ENCODE measurements around the gene ITGAX. TPM values are rescaled to one million over a fixed set of nuclear protein-coding genes. Genes with fewer than 3 reads are reported as not detected.
"Not testable (repeated sequence)": the region's sequence is repeated elsewhere in the genome, so short reads cannot be mapped to it uniquely, and the experiment has no call there.

ITGAX gene
- total RNA-seq = 1 to 10 TPM; 1.4 to 8.1 (median 3.5) TPM
- polyA plus RNA-seq = 10 to 100 TPM in 1 of 3 donors, 1 to 10 TPM in 2; 1.7 to 84.9 (median 3.7) TPM
- long read RNA-seq, donor 1 = 0 reads
- long read RNA-seq, donor 2 = 0 reads
- long read RNA-seq, donor 3 = 0 reads
- long read RNA-seq, donor 4 = 0 reads
- long read RNA-seq, donor 5 = 0 reads
- long read RNA-seq, donor 6 = 0 reads
- long read RNA-seq, donor 7 = 0 reads
- long read RNA-seq, donor 8 = 0 reads
- long read RNA-seq, donor 9 = 0 reads
- long read RNA-seq, donor 10, partial matches to known transcripts = 0 of 1 reads
- long read RNA-seq, donor 10, other reads (novel, unspliced or antisense) = 0 of 1 reads

DNA sequence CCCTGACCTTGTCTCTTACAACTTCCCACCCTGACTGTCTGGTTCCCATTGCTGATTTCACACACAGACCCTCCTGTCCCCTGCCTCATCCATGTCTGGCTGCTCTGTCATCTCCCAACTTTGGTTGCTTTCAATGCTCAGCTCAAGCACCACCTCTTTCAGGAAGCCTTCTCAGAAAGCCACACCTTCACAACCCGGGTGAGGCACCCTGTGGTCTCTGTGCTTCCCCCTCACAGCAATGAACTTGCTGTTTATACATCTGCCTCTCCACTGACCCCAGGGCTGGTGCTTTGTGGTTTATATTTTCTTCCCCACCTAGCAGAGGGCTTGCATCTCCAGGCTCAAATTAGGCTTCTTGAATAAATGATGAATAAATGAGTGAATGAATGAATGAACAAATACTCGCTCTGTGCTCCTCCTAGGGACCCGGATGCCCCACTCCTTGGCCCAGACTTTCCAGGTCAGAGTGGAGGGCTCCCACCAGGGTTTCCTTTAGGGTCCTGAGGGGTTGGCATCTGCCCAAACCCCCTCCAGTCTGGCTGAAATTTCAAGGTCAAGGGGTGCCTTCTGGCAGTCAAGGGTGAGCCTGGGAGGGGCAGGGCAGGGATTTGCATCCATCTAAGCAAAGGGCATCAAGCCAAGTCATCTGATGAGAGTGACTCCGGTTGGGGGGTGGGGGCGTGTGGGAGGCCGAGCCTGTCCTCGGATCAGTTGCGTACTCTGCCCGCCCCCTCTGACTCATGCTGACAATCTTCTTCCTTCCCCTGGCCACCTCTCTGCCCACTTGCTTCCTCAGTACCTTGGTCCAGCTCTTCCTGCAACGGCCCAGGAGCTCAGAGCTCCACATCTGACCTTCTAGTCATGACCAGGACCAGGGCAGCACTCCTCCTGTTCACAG lies at the start of gene ITGAX:
TSS of gene ITGAX (plus strand) at position 783 of the 898 bp plus-strand sequence. CDS start at position 862, 79 bp downstream.
- Histone ChIP-seq H3K4me3 (no peak within 1 kb of the TSS), H3K9me3 (replicated peaks in 1 of 3) (no peaks in the 10 kb centered on the region), H3K27ac (peak within 1 kb of the TSS in 1 of 5 donors; percentile 34), H3K27me3 (no peaks in the 10 kb centered on the region), H3K36me3 (replicated peaks in 1 of 2) (no peaks in the 10 kb centered on the region), H3K4me1 (replicated peaks in 1 of 2) (no peaks in the 10 kb centered on the region)
- peak; percentile 35 to 76 (median 54) for DNase-seq
- 18 to 43% (median 25%) methylated on average over 4 to 10 of the region's 10 CpGs for WGBS, 4 donors
- TF ChIP-seq POLR2A (IDR thresholded peaks at IDR 0.05) = no peak
- TF ChIP-seq, protein P1, sequence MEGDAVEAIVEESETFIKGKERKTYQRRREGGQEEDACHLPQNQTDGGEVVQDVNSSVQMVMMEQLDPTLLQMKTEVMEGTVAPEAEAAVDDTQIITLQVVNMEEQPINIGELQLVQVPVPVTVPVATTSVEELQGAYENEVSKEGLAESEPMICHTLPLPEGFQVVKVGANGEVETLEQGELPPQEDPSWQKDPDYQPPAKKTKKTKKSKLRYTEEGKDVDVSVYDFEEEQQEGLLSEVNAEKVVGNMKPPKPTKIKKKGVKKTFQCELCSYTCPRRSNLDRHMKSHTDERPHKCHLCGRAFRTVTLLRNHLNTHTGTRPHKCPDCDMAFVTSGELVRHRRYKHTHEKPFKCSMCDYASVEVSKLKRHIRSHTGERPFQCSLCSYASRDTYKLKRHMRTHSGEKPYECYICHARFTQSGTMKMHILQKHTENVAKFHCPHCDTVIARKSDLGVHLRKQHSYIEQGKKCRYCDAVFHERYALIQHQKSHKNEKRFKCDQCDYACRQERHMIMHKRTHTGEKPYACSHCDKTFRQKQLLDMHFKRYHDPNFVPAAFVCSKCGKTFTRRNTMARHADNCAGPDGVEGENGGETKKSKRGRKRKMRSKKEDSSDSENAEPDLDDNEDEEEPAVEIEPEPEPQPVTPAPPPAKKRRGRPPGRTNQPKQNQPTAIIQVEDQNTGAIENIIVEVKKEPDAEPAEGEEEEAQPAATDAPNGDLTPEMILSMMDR (IDR thresholded peaks at IDR 0.05) = no peak
- intact Hi-C loops (cut with DNase I) = no loop called here

DNA sequence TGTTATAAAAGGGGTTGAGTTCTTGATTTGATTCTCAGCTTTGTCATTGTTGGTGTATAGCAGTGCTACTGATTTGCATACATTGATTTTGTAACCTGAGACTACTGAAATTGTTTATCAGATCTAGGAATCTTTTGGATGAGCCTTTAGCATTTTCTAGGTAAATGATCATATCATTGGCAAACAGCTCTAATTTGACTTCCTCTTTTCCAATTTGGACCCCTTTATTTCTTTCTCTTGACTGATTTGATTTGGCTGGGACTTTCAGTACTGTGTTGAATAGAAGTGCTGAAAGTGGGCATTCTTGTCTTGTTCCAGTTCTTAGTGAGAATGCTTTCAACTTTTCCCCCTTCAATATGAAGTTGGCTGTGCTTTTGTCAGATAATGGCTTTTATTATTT lies 49.8 kb upstream of the ITGAX start:
- no peaks in the 10 kb centered on the region for H3K27me3 ChIP-seq
- H3K4me1 ChIP-seq (replicated peaks in 1 of 2) = no peaks in the 10 kb centered on the region
- no peak overlapping the region for H3K4me3 ChIP-seq
- intact Hi-C loops (cut with DNase I) = no loop called here
- TF ChIP-seq, protein P1 (IDR thresholded peaks at IDR 0.05) = no peak
- no peak for TF ChIP-seq POLR2A (IDR thresholded peaks at IDR 0.05)
- H3K27ac ChIP-seq = no peak overlapping the region
- DNase-seq = no peak
- H3K36me3 ChIP-seq (replicated peaks in 1 of 2) = no peaks in the 10 kb centered on the region
- no peaks in the 10 kb centered on the region for H3K9me3 ChIP-seq (replicated peaks in 1 of 3)

DNA sequence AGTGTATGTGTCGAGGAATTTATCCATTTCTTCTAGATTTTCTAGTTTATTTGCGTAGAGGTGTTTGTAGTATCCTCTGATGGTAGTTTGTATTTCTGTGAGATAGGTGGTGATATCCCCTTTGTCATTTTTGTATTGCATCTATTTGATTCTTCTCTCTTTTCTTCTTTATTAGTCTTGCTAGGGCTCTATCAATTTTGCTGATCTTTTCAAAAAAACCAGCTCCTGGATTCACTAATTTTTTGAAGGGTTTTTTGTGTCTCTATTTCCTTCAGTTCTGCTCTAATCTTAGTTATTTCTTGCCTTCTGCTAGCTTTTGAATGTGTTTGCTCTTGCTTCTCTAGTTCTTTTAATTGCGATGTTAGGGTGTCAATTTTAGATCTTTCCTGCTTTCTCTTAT lies 46.6 kb upstream of the ITGAX start:
- H3K9me3 ChIP-seq (replicated peaks in 1 of 3); H3K4me1 ChIP-seq (replicated peaks in 1 of 2); H3K4me3 ChIP-seq; H3K36me3 ChIP-seq (replicated peaks in 1 of 2); H3K27me3 ChIP-seq; H3K27ac ChIP-seq; DNase-seq; intact Hi-C loops (cut with DNase I): not testable (repeated sequence)
- WGBS, 4 donors = 83 to 94% (median 85%) methylated on average over 1 to 3 of the region's 3 CpGs

DNA sequence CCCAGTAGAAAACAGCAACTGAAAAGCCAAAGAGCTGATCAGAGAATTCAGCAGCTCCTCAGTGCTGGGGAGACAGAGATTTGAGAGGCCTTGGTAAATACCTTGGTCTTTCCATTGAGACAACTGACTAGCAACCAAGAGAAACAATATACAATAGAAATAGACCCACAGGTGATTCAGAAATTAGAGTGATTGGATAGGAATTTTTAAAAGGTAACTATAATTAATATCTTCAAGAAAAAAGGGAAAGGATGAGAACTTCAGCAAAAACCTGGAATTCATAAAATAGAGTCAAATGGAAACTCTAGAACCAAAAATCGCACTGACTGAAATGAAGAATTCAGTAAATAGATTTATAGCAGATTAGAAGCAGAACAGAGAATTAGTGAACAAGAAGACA lies 32.5 kb upstream of the ITGAX start:
- Histone ChIP-seq H3K27me3 (peaks cover 5% of the 10 kb centered on the region), H3K9me3 (replicated peaks in 1 of 3) (peaks cover 0 to 6% (median 0%) of the 10 kb centered on the region in 3 donors), H3K4me3 (no peak overlapping the region), H3K27ac (no peak overlapping the region), H3K36me3 (replicated peaks in 1 of 2) (no peaks in the 10 kb centered on the region), H3K4me1 (replicated peaks in 1 of 2) (no peaks in the 10 kb centered on the region)
- TF ChIP-seq POLR2A (IDR thresholded peaks at IDR 0.05) = no peak
- TF ChIP-seq, protein P1 (IDR thresholded peaks at IDR 0.05) = no peak
- intact Hi-C loops (cut with DNase I) = no loop called here
- 56 to 76% (median 66%) methylated on average over 1 of the region's 1 CpG for WGBS, 4 donors
- DNase-seq = no peak
